GM19468 (cell line): Measurements from ENCODE around the gene PADI2.

Experiments
- ATAC-seq: cut with Tn5 transposase; IDR thresholded peaks from one replicate; pipeline ENCODE4 v1.9.1; 2021; ENCODE audit warnings: mild to moderate bottlenecking, moderate library complexity, moderate number of reproducible peaks; ENCODE audit not compliant: unreplicated experiment; ENCODE audit errors: extremely low read depth

The PADI2 gene

DNA sequence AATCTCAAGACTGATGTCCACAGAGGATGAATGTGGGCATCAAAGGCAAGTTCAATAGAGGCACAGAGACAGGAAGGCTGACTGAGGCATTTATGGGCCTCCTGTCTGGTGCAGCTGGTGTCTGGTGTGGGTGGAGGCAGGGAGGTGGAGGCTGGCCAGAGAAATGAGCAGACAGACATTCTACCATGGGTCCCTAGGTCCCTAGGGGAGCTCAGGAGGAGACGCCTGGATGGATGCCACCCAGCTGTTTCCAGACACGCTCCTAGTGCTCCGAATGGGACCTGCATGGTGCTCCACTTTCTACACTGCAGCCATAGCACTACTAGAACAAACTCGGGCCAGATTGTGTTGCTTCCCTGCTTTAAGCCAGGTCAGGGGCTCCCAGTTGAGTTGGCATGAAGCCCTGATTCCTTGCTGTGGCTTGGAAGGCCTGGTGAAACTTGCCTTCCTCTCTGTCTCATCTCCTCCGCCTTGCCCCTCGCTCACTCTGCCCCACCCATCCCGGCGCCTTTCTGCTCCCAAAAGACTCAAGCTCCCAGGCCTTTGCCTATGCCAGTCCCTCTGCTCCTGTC lies 25.3 kb downstream of the PADI2 start:
- ATAC-seq = no peak

- no peak for ATAC-seq
Measured at GRCh38 chr1:17091252-17091651, 28.0 kb downstream of the PADI2 start.

- no peak for ATAC-seq
Measured at GRCh38 chr1:17089506-17089905, 29.7 kb downstream of the PADI2 start.

DNA sequence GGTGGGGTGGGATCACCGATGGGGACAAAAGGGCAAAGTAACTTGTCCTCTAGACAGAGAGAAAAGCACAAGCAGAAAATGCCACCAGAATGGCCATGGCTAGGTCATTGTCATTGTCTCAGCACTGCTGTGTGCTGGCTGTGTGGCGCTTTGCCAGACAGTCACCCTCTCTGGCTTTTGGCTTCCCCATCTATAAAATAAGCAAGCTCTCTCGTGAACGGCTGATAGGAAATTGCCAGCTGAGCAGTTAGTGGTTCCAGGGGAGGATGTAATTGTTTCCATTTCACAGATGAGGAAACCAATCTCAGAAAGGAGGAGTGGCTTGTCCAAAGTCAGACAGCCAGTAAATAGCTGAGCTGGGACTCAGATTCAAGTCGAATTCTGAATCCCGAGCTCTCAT lies 32.5 kb downstream of the PADI2 start:
- no peak for ATAC-seq

DNA sequence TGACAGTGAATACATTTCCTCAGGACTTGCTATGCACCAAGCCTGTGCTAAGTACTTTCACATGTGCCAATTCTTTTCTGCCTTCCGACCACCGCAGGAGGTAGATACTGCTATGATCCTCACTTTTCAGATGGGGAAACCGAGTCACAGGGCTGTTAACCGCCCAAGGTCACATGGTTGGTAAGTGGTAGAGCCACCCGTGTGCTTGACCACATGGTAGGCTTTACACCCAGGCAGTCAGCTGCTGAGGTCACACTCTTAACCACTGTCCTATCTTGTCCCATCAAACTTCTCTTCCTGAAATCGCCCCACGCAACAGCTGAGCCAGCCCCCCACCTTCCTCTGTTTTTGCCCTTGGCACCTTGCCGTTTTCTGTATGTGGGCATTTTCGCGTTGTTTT lies 34.5 kb downstream of the PADI2 start:
- ATAC-seq = no peak

GRCh38 chr1:17082761-17083160 lies 36.5 kb downstream of the PADI2 start:
- ATAC-seq = no peak

DNA sequence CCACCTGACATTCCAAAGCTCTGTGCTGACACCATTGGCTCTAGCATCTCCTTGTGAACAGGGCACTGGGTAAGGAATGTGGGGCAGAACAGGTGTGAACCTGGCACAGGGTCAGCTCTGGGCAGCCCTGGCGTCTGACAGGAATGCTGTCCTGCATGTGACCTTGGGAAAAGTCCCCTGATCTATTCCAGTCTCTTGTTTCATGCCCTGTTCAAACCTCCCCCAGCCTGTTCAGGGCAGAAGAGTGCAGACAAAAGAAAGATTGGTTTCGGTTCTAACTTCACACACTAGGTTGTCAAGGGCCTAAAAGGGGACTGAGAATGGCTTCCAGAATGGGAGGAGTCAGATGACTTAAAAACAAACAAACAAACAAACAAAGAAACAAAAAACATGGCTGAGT lies 37.8 kb downstream of the PADI2 start:
- no peak for ATAC-seq

- ATAC-seq = no peak
Measured at GRCh38 chr1:17080880-17081279, 38.4 kb downstream of the PADI2 start.

DNA sequence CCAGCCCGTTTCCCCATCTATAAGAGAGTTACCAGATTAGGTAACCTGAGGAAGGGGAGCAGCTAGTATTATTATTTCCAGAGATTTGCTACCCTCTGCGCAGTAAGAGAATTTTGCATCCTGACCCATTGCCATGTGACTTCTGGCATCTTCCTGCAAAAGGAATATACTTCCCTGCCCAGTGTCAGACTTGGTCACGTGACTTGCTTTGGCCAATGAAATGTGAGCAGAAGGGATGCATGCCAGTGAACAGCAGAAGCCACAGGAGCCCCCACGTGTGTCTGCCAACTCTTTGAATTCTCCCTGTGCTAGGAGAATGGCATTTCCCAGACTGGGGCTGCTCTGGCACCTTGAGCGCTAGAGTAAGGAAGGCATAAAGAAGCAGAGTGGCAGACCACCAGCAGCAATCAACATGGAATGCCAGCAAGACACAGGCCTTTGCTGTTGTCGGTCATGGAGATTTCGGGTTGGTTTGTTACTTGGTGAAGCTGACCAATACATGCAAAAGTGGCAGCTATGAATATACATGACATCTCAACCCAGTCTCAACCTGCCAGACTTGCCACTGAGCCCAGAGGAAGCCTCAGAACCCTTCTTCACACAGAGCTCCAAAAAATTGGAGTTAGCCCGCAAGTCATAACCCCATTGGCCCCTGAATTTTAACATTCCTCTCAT lies 39.0 kb downstream of the PADI2 start:
- no peak for ATAC-seq

DNA sequence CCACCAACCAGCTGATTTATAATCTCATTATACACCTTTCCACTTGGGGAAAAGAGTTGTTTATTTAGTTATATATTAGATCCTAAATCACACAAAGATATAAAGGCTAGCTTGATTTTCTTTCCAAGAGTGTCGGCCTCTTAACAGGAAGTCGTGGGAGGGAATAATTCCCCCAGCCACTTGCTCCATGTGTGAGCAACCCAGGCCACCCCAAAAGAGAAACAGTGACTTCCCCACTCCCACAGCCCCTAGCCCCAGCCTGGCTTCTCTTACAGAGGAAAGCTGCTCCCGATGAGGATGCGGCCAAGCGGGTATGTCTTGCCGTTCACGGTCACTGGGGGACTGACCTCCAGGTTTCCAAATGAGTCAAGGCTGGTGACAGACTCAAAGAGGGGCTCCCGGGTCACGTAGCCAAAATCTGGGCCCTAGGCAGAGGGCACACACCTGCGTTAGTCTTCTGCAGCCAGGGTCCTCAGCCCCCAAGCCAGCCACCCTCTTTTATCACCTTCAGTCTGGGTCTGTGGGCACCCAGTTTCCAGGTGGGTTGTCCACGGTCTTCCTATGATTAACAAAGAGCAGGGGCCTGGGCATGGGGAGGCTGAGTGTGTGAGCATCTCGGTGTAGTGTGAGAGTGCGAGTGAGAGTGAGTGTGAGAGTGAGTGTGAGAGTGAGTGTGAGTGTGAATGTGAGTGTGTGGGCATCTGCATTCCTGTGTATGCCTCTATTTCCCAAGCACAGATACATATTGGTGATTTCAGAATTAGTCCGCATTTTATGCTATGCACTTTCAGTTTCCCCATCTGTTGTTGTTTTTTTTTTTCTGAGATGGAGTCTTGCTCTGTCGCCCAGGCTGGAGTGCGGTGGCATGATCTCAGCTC lies 40.0 kb downstream of the PADI2 start:
- no peak for ATAC-seq

DNA sequence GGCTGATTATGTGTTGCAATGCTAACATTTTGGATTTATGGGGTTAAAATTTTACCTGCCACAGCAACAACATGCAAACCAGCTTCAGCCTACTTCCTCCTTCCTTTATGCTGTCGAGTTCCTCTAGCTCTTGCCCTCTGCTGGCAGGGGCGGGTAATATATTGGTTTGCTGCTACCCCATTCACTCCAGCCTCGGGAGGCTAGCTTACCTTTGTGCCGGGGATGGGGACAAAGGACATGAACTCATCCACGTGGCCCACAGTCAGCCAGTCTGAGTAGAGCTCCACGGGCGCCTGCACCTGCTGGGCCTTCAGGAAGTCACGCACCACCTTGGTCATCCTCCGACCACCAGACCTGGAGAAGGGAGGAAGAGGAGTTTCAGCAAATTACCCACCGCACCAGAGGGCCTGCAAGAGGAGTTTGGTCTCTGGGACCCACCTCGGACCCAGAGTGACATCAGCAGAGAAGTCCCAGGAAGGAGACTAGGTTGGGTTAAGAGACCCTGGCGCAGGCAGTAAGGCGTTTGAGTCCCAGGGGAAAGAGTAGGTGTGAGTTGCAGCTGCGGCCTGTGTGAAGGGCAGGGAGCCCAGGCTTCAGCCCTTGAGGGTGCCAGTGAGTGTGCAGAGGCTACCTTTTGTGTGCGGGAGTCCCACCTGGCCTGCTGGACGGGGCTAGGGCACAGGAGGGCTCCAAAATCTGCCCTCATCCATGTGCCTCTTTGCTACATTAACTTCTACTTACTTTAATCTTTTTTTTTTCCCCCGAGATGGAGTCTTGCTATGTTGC lies 43.6 kb downstream of the PADI2 start:
- ATAC-seq = no peak

- ATAC-seq = no peak
Measured at GRCh38 chr1:17071794-17072193, 47.5 kb downstream of the PADI2 start.

DNA sequence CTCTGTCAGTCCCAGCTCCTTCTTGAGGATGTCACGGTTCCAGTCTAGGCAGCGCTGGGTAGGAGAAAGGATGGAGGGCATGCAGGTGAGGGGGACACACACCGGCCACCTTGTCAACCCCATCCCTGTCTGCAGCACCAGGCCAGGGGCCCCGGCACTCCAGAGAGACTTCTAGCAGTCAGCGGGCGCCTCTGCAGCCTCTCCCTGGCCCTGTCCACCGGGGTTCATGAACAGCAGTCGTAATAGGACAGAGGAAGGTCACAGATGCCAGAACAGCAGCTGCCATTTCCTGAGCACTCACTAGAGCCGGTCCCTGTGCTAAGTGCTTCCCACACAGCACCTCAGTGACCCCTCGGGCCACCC lies 49.1 kb downstream of the PADI2 start:
- no peak for ATAC-seq

- ATAC-seq = no peak
Measured at GRCh38 chr1:17069452-17070162, 49.6 kb downstream of the PADI2 start.

DNA sequence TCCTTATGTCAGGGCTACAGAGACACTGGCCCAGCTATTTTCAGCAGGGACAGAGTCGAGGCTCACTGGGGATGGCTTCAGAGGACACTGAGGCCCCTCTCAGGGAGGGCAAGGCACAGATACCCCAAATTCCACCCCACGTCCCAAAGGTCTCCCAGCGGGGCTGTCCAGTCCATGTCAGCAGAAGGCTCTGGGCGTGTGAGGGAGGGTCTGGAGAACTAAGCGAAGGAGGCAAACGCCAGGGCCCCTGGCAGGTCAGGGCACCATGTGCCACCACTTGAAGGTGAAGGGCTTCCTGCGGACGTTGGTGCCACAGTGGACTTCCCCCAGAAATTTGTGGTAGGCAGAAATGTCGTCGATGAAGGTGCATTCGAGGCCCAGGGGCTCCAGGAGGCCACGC lies 50.5 kb downstream of the PADI2 start:
- ATAC-seq = no peak

- ATAC-seq = no peak
Measured at GRCh38 chr1:17067465-17068240, 51.6 kb downstream of the PADI2 start.

DNA sequence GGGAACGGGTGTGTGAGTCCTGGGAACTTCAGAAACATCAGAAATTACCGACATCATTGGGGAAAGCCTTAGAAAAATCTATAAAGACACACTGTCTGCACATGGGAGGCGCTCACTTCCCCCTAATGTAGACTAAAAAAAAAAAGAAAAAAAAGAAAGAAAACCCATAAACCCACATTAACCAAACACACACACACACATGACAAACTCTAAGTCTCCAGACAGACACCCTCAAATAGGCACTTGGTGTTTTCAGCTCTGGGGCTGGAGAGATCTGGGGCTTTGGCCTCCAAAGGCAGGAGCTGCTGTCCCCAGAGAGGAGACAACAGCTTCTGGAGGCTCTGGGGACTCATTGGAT lies 52.2 kb downstream of the PADI2 start:
- no peak for ATAC-seq

- ATAC-seq = no peak
Measured at GRCh38 chr1:17066361-17067068, 52.7 kb downstream of the PADI2 start.

DNA sequence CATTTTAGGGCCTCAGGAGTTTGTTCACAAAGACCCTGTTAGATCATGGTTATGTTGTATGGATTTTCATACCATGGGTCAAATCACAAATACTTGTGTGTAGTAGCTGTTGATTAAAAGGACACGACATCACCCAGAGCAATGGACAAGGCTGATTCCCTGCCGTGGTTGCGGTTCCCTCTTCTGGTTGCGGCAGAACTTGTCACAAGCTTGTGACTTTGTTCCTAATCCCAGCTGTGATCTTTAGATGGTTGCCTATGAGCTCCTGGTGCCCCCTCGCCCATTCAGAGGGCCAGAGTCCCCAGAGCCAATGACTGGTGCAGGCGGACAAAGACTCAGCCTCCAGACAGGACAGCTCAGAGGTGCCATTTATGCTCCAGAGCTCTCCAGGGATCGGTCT lies 53.6 kb downstream of the PADI2 start:
- no peak for ATAC-seq
